RWPE1 (cell line): ENCODE results near the gene C5orf58.
"Not testable (repeated sequence)": the region's sequence is repeated elsewhere in the genome, so short reads cannot be mapped to it uniquely, and the experiment has no call there.

Experiments
- CTCF ChIA-PET: fragments of 350-600 bp; sonication (Branson Sonifier 250); formaldehyde crosslinking; extraction: SDS; loops from one replicate; lab custom pipeline; 2021; lab: Yijun Ruan, JAX
- POLR2A ChIA-PET: fragments of 400-600 bp; formaldehyde crosslinking; extraction: SDS; loops from one replicate; lab custom pipeline; 2020; ENCODE audit warnings: antibody characterized with exemption; ENCODE audit not compliant: low non-redundant PET; lab: Yijun Ruan, JAX
- DNase-seq: peaks from one replicate; pipeline ENCODE4 v3.0.0; 2012; ENCODE audit warnings: low spot score
- H3K27ac ChIP-seq: fragments of 450-650 bp; 2 replicates; pipeline ENCODE4 v1.5.1; 2017
- CTCF ChIP-seq: fragments of 450-650 bp; conservative IDR thresholded peaks from 2 replicates; pipeline ENCODE4 v1.5.1; 2017; ENCODE audit warnings: low read depth, mild to moderate bottlenecking

Gene C5orf58

DNA sequence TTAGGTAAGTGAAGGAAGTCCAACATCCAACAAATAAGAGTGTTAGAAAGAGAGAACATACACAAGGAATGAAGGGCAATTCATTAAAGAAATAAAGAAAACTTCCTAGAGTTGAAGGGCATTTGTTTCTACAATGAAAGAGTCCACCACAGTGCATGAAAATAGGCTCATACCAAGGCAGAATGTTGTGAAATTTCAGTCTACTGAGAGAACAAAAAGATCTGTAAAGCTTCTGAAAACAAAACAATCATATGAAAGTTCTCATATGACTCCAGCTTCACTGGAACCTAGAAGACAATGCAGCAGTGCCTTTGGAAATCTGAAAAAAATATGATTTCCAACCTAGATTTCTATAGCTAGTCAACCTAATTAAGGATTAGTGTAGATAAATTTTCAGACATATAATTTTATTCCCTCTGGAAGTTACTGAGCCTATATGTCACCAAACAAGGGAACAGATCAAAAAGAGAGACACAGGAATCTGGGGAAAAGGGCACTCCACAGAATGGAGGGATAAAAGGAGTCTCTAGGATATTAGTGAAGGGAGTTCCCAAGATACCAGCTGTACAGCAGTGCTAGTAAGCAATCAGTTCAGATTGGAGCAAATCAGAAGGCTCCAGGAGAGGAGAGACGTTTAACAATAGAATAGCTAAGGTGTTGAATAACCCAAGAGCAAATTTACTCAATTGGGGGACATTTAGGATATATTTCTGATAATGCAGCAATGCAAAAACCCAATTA, 5.8 kb downstream of the C5orf58 start:
- DNase-seq, result no peak
- no peak overlapping the region for H3K27ac ChIP-seq
- CTCF ChIA-PET, result interaction anchor here (0.6 to 1.1 kb wide), 2 partner anchors 11 to 400 kb away, joined by 4 read pairs; no protein-coding TSS in a partner anchor
- no peak for TF ChIP-seq CTCF
- POLR2A ChIA-PET, result interaction anchor here (0.6 kb wide), 1 partner anchor 54 kb away, joined by 3 read pairs; no protein-coding TSS in a partner anchor

DNA sequence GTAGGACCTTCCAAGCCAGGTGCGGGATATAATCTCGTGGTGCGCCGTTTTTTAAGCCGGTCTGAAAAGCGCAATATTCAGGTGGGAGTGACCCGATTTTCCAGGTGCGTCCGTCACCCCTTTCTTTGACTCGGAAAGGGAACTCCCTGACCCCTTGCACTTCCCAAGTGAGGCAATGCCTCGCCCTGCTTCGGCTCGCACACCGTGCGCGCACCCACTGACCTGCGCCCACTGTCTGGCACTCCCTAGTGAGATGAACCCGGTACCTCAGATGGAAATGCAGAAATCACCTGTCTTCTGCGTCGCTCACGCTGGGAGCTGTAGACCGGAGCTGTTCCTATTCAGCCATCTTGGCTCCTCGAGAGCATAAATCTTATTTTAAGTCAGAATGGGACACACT, 12.7 kb downstream of the C5orf58 start:
- DNase-seq, CTCF ChIA-PET, POLR2A ChIA-PET, H3K27ac ChIP-seq: not testable (repeated sequence)

DNA sequence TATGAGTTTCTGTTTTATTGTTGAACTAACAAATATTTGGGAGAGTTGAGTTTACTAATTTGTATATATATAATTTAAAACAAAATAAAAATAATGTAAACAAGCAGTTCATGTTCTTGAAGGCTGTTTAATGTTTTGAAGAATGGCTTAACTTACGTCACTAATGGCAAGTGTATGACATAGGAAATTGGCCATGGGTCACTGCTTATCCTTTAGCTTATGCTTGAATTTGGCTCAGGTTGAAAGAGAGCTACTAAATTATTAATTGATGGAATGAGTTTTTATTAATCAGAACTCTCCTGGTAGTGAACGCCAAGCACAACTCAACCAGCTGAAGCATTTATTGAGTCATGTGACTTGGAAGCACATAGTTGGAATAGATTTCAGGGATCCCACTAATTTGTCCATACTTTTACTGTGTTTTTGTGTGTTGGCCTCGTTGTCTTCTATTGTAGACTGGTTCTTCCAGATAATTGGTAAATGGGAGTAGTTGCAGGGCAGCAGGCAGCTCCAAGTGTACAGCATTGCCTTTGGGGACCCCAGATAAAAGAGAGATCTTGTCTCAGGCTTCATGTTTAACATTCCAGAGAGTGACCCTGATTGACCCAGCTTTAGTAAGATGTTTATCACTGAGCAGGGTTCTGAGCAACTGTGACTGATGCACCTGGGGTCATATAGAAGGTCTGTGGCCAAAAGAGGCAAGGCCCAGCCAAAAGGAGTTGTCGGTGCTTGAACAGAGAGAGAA, 13.5 kb downstream of the C5orf58 start:
- no peak overlapping the region for H3K27ac ChIP-seq
- CTCF ChIA-PET, result interaction anchor here (0.6 kb wide), 3 partner anchors 270 to 1032 kb away, joined by 3 to 5 read pairs (median 3); no protein-coding TSS in a partner anchor
- no peak for TF ChIP-seq CTCF
- no peak for DNase-seq
- POLR2A ChIA-PET, result no interaction called here

DNA sequence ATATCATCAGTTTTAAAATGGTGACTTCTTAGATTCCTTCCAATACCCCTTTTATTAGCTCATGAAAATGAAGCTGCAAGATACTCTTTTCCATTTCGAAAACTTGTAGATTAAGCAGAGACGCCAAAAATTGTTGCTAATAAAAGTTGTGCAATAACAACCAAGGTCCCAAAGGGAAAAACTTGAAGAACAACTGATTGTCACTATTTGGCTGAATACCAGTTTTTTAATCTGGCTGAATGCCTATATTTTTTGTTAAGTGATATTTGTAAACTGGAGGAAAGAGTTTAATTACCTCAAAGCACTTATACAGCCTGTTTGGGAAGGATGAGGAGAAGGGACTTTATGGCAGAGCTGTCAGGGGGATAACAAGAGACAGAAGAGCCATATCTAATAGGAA, 14.6 kb downstream of the C5orf58 start:
- ChIA-PET POLR2A (no interaction called here), CTCF (interaction anchor here (0.6 kb wide), 2 partner anchors 80 to 271 kb away, joined by 3 read pairs; no protein-coding TSS in a partner anchor)
- TF ChIP-seq CTCF, result no peak
- DNase-seq, result no peak
- H3K27ac ChIP-seq, result no peak overlapping the region

DNA sequence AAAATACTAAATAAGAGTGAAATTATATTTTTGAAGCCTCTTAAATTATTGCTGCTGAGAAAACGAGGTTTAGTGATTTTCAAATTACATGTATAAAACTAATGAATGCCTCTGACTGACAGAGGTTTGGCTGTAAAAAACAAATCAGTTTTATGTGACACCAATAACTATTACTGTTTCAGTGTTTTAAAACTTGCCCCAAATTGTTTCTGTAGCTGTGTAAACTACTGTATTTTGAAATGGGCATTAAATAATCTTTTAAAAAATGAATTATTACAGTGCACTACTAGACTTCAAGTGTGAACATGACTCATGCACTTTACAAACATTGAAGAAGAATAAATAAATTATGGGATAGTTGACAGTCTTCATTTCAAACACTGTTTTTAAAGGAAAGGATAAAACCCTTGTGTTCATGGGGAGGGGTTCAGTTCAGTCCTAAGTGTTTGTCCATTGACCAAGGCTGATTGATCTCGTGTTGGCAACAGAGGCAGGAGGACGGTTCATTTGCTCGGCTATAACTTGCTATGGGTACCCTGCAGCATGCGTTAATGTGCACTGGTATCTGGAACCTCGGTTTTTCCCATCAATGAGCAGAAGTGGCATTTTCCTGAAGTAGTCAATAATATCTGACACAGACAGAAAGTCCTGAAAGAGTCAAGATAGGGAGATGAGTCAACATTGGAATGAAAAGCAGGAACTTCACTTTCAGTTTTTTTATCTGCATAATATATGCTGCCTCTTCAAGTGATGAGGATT, 15.6 kb downstream of the C5orf58 start:
- ChIA-PET CTCF (no interaction called here), POLR2A (no interaction called here)
- H3K27ac ChIP-seq, result no peak overlapping the region
- TF ChIP-seq CTCF, result no peak
- no peak for DNase-seq

- DNase-seq, POLR2A ChIA-PET, H3K27ac ChIP-seq, CTCF ChIA-PET: not testable (repeated sequence)
Measured at GRCh38 chr5:170248931-170249227, 16.1 kb downstream of the C5orf58 start.

- CTCF ChIA-PET, result interaction anchor here (0.7 kb wide), 1 partner anchor 10 kb away, joined by 4 read pairs; no protein-coding TSS in a partner anchor
- no peak for DNase-seq
- no peak for TF ChIP-seq CTCF
- POLR2A ChIA-PET, result no interaction called here
- no peak overlapping the region for H3K27ac ChIP-seq
Measured at GRCh38 chr5:170249355-170249754, 16.6 kb downstream of the C5orf58 start.
